Activated T-helper 1 cell treated with anti-CD3 and anti-CD28 coated beads, Interleukin-2, amount 50 U/mL, for 16 hours (primary cell): ENCODE data around the gene ACER3.
"Not testable (repeated sequence)": the region's sequence is repeated elsewhere in the genome, so short reads cannot be mapped to it uniquely, and the experiment has no call there.

Experiments
- DNase-seq, 2 donors: peaks; one replicate each; pipeline ENCODE4 v3.0.0-alpha.2; 2020; ENCODE audit warnings: low read depth in 1 of 2, low spot score in 1 of 2

ACER3 gene

DNA sequence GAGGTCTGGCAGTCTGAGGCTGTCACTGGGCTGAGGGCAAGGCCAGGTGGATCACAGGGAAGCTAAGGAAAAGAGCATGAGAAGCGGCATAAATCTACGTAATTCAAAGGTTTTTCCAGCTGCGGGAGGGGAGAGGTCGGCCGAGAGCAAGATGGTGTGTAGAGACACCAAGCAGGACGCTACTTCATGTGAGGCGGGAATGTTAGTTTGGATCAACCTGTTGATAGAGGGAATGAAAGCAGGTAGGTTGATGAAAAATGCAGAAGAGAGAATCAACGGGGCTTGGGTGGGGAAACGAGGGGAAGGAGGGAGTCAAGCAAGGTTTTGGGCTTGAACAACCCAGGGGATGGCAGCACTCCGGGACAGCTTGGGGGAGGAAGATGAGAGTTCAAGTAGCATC lies 176.3 kb downstream of the ACER3 start:
- DNase-seq: no peak

DNA sequence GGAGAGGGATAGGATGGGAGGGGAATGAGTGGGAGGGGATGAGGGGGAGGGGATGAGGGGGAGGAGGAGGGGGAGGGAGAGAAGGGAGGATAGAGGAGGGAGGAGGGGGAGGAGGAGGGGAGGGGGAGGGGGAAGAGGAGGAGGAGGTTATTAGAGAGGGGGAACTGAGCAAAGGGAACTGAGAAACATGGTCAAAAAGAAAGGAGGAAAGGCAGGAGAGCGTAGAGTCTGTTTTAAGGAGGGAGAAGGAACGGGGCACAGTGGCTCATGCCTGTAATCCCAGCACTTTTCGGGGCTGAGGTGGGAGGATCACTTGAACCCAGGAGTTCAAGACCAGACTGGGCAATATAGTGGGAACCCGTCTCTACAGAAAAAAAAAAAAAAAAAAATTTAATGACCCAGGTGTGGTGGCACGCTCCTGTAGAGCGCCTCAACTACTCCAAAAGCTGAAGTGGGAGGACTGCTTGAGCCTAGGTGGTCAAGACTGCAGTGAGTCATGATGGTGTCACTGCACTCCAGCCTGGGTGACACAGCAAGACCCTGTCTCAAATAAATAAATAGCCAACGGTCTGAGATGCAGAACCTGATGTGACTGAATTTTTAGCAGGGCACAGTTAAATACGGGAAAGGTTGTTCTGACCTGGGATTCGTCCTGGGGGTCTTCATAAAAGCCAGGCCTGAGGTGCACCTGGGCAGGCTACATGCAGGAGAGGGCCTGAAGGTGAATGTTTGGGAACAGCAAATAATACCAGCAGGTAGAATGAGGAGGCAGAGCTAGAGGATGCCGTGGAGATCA lies 177.5 kb downstream of the ACER3 start:
- DNase-seq: no peak

DNA sequence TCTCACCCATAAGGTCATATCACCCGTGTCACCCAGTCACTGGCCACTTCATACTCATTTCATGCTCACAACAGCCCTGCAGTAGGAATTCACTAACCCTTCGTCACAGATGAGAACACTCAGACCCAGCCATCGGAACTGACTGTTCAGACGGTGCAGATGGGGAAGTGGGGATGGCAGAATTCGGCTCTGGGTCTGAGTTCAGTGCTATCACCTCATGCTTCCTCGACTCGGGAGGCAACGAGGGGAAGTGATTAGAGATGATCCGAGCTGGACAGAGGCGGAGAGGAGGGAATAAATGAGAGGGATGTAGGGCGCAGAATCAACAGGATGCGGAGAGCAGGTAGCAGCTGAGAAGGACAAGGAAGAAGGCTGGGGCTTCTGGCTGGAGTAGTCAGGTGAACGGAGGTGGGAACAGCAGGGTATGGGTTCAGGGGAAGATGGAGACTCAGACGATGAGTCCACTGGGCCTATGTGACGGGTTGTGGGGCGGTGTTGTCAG lies 178.2 kb downstream of the ACER3 start:
- DNase-seq: no peak

DNA sequence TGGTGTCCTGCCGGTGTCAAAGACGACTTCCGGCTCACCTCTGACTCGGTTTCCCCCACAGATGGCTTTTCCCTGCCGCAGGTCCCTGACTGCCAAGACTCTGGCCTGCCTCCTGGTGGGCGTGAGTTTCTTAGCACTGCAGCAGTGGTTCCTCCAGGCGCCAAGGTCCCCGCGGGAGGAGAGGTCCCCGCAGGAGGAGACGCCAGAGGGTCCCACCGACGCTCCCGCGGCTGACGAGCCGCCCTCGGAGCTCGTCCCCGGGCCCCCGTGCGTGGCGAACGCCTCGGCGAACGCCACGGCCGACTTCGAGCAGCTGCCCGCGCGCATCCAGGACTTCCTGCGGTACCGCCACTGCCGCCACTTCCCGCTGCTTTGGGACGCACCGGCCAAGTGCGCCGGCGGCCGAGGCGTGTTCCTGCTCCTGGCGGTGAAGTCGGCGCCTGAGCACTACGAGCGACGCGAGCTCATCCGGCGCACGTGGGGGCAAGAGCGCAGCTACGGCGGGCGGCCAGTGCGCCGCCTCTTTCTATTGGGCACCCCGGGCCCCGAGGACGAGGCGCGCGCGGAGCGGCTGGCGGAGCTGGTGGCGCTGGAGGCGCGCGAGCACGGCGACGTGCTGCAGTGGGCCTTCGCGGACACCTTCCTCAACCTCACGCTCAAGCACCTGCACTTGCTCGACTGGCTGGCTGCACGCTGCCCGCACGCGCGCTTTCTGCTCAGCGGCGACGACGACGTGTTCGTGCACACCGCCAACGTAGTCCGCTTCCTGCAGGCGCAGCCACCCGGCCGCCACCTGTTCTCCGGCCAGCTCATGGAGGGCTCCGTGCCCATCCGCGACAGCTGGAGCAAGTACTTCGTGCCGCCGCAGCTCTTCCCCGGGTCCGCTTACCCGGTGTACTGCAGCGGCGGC lies 179.0 kb downstream of the ACER3 start:
- DNase-seq: no peak

DNA sequence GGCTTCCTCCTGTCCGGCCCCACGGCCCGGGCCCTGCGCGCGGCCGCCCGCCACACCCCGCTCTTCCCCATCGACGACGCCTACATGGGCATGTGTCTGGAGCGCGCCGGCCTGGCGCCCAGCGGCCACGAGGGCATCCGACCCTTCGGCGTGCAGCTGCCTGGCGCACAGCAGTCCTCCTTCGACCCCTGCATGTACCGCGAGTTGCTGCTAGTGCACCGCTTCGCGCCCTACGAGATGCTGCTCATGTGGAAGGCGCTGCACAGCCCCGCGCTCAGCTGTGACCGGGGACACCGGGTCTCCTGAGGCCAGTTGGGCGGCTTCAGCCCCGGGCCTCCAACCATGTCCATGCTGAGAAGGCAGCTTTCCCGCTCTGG lies 179.7 kb downstream of the ACER3 start:
- no peak for DNase-seq

DNA sequence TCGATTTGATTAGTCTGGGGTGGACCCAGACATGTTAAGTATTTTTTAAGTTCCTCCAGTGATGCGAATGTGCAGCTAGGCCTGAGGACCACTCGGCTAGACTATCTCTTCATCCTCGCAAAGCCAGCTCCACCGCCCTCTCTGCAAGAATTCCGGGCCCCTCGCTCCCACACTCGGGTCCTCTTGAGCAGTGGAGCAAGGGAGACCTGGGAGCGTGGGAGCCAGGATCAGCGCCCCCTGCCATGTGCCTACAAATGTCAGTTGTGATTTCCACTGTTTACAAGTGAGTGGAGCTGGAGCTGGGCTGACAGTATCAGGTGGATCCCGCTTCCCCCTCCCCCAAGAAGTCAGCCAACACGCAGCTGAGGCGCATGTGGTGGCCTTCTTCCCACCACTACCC lies 180.2 kb downstream of the ACER3 start:
- DNase-seq: no peak

DNA sequence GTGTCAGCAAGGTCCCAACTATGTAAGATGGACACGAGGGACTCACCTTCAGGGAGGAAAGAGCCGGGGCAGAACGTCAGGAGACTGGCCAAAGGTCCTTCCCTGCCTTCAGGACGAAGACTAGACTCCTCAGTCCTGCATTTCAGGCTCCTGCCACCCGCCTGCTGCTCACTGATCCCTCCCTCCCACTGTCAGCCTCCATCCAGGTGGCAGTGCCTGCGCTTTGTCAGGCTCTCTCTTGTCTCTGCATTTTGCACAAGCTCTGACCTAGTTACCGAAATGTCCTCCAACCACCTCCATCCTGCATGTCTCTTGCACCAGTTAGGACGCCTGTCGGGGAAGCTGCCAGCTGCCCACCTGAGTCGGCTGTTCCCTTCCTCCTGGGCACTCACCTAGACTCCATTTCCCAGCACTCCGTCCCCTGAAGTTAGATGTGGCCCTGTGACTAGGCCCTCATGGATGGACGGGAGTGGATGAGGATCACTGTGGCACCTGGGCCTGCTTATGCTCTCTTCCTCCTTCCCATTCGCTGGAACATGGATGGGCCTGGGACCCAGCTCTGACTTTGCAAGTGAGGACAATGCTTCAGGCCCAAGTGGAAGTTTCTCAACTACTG lies 181.5 kb downstream of the ACER3 start:
- DNase-seq: no peak

DNA sequence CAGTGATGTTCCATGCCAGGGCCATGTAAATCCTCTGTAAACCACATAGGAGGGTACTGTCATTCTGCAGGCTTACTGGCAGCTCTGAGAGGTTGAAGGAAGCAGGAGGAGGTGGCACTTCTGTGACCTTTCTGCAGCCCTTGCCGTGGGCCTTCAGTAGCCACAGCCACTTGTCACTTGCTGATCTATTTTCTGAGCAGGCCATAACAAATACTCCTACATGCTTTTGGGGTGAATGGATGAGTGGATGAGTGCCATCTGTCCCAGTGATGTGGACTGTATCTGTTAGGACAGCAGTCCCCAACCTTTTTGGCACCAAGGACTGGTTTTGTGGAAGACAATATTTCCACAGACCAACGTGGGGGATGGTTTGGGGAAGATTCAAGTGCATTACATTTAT lies 183.6 kb downstream of the ACER3 start:
- DNase-seq: no peak

DNA sequence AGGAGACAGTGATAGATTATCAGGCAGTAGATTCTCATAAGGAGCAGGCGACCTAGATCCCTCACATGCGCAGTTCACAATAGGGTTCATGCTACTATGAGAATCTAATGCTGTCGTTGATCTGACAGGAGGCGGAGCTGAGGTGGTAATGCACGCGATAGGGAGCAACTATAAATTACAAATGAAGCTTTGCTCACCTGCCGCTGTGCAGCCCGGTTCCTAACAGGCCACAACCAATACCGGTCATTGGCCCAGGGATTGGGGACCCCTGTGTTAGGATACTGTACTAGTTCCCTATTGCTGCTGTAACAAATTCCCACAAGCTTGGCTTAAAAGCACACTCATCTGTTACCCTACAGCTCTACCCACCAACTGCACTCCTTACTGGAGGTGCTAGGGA lies 184.2 kb downstream of the ACER3 start:
- no peak for DNase-seq

DNA sequence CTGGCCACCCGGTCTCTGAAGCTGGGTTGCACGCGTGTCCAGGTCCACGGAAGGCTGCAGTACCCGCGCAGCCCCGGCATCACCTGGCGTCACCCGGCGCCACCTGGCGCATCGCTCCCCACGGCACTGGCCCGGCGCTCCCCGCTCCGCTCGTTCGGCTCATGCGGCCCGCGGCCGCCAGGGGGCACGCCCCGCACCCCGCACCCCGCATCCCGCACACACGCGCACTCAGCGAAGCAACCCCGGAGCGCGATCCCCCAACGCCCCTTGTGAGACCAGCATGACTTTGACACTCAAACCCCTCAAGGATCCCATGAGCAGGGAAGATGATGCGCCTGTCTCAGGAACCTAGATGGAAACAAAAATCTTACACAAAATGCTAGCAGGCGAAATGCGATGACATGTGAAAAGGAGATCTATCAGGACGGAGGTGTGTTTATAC lies 185.4 kb downstream of the ACER3 start:
- DNase-seq: peak; percentile 19 to 44

DNA sequence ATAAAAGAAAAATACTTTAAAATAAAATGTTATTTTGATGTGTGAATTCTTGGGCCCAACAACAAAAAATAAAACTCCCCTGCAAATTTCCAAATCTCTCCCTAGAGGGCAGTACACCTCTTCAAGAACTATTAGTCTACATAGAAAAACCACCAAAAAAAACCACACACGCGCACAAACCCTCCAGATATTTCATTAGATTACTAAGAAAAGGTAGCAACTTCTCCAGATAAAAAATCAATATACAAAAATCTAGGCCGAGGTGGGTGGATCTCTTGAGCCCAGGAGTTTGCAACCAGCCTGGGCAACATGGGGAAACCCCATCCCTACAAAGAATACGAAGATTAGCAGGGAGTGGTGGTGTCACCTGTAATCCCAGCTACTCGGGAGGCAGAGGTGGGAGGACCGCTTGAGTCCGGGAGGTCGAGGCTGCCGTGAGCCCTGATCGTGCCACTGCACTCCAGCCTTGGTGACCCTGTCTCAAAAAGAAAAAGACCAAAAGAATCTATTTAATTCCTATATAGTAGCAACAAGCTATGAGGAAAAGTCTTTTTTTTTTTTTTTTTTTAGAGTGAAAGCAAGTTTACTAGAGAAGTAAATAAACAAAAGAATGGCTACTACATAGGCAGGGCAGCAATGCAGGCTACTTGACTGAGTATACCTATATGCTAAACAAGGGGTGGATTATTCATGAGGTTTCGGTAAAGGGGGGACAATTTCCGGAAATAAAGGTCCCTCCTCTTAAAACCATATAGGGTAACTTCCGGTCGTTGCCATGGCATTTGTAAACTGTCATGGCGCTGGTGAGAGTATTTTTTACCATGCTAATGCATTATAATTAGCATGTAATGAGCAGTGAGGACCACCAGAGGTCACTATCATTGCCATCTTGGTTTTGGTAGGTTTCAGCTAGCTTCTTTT lies 186.5 kb downstream of the ACER3 start:
- DNase-seq: peak; percentile 41 to 71

DNA sequence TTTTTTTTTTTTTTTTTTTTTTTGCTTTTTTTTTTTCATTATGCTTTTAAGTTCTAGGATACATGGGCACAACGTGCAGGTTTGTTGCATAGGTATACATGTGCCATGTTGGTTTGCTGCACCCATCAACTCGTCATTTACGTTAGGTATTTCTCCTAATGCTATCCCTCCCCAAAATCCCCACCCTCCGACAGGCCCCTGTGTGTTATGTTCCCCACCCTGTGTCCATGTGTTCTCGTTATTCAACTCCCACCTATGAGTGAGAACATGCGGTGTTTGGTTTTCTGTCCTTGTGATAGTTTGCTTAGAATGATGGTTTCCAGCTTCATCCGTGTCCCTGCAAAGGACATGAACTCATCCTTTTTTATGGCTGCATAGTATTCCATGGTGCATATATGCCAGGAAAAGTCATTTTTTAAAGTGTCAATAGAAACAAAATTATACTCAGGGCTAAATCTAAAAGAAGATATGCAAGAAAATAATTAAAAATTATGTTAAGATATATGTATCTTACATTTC lies 187.3 kb downstream of the ACER3 start:
- DNase-seq: not testable (repeated sequence)

DNA sequence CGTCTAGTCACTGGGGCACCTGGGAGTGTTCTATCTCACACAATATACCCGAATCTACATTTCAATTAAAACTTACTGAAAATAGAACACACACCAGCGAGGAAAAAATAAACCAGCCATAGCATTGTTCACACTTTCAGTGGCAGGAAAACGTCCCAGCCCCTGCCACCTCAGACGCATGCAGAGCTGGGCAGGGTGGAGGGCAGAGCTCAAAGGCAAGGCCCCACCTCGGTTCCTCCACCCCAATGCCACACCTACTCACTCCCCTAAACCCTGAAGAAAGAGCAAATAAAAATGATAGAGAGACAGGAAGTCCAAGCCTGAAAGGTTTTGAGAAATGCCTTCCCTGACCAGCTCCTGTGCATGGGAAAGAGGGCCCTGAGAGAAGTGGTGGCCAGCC lies 188.3 kb downstream of the ACER3 start:
- DNase-seq: no peak

DNA sequence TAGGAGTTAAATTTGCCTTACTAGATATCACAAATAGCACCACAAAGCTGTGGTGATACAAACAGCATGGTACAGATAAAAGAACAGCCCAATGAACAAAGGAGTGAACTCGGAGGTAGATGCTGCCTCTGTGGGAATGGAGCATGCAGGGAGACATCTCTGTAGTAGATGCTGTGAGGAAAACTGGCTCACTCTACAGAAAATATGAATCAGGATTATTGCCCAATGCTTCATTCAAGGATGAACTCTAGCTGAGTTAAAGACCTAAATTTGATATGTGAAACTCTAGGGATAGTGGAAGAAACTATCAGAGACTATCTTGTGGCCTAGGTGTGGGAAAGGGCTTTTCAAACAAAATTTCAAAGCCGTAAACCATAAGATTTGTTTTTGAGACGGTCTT lies 190.8 kb downstream of the ACER3 start:
- no peak for DNase-seq

DNA sequence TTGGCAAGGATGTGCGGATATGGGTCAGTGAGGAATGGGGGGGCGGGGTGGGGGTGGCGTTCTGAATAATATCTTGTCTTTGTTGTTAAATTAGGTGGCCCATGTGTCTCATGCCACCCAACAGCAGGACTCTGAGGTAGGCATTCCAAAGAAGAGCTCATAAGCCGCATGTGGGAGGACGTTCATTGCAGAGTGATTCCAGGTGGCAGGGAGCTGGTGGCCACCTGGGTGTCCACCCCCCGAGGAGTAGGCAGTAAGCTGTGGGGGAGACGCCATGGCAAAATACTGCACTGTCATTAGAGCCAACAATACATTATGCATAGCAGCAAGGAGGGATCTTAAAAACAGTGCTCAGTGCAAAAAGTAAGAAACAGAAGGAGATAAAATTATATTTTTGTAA lies 191.8 kb downstream of the ACER3 start:
- no peak for DNase-seq

DNA sequence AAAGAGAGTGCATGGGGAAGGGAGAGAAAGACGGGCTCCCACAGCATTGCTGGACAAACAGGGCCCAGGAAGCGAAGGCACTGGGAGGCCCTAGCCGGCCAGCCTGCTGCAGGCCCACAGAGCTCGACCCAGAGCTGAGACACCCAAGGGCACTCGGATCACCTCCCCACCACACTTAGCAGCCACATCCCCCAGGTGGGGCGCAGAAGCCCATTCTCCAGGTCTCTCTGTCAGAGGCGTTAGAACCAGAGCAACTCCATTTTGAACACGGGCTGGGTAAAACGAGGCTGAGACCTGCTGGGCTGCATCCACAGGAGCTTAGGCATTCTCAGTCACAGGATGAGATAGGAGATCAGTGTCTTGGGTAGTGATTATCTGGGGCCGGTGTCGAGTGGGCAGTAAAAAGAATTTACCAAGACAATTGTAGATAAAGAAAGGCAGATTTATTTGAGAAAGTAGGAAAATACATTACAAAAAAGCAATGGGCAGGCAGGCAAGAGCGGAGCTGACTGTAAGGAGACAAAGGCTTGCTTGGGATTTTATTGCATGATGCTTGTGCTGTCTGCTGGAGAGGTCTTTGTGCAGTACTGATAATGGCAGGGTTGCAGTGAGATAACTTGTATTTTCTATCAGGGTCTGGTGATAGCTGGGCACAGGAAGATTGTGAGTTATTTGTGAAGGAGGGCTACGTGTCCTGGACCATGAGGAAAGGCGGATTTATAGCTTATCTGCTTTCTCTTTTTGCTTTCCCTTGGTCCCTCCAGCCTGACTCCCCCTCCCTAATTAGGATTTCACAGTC lies 192.7 kb downstream of the ACER3 start:
- DNase-seq: no peak

DNA sequence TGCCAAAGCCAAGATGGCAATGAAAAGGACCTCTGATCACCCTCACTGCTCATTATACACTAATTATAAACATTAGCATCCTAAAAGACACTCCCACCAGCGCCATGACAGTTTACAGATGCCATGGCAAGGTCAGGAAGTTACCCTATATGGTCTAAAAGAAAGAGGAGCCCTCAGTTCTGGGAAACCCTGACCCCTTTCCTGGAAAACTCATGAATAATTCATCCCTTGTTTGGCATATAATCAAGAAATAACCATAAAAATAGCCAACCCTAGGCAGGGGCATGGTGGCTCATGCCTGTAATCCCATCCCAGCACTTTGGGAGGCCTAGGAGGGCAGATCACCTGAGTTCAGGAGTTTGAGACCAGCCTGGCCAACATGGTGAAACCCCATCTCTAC lies 193.4 kb downstream of the ACER3 start:
- DNase-seq: no peak

DNA sequence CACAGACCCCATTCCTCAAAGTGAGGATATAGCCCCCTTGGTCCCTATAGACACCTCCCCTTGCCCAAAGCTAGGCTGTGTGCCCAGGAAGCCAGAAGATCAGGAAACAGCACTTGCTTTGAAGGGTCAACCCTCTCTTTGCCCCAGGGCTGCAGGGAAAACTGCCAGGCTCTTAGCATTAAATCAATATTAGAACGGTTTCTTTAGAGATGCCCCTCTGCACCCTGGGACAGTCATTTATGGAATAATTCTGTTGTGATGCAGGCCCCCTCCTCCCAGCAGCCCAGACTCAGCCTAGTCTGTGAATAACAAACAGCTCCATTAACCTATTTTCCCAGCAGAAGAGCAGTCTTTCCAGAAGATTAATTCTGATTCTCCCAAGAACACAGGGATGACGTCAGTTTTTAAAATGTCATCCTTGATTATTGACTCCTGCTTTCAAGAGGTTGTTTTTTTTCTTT lies 194.4 kb downstream of the ACER3 start:
- no peak for DNase-seq

DNA sequence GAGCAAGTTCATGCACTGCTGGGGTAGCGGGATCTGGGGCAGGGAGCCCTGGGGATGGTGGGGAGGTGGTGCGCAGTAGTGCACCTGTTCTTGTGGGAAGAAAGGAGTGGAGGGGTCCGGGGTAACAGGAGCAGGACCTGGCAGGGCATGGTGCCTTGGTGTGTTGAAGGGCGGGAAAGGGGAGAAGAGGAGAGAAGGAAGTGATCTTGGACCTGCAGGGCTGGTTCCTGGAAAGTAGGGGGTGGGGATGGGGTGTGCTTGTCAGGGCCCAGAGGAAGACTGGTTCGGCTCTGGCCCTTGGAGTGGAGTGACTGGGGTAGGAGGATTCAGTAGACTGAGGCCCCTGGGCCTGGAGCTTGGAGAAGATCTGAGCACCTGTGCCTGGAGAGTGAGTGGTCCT lies 195.2 kb downstream of the ACER3 start:
- DNase-seq: no peak
